A549 (cell line): Measurements from ENCODE around the gene VCL. TPM values are rescaled to one million over a fixed set of nuclear protein-coding genes. Genes with fewer than 3 reads are reported as not detected.

ENCODE experiments used
- ATAC-seq, 2 experiments: fragments of 200-7000 bp in 1 of 2; fragments of >200 bp in 1 of 2; cut with Nextera tagmentation in 1 of 2; cut with Tn5 transposase in 1 of 2; 3 replicates each; pipeline versions ENCODE4 v1.8.0 to v1.9.1; 2018 to 2020; ENCODE audit warnings: mild to moderate bottlenecking in 1 of 2, moderate library complexity in 1 of 2
- CTCF ChIA-PET: fragments of 300-600 bp; sonication (Branson Sonifier 250); formaldehyde crosslinking; extraction: SDS; loops from one replicate; lab custom pipeline; 2021; ENCODE audit warnings: antibody characterized with exemption, inconsistent platforms; lab: Yijun Ruan, JAX
- POLR2A ChIA-PET: fragments of 350-600 bp; formaldehyde crosslinking; extraction: SDS; loops from one replicate; lab custom pipeline; 2021; ENCODE audit warnings: antibody characterized with exemption, inconsistent platforms; lab: Yijun Ruan, JAX
- DNase-seq, 2 experiments: peaks; one replicate each; pipeline versions ENCODE4 v3.0.0 to v3.0.0-alpha.2; 2011 to 2016; ENCODE audit warnings: low read depth in 1 of 2, low spot score in 1 of 2
- FAIRE-seq: peaks from 2 replicates; lab custom pipeline; 2011; peaks lifted over from hg19 to GRCh38; lab: Jason Lieb, UNC
- H3K27ac ChIP-seq, 2 experiments: fragments of >200 bp; sonication (Bioruptor Twin); formaldehyde crosslinking; 3 replicates each; pipeline ENCODE4 v1.5.1; 2016 to 2017
- H3K4me1 ChIP-seq: fragments of >200 bp; sonication (Bioruptor Twin); formaldehyde crosslinking; 3 replicates; pipeline ENCODE4 v1.6.1; 2016
- H3K4me2 ChIP-seq: fragments of >200 bp; sonication (Bioruptor Twin); formaldehyde crosslinking; 3 replicates; pipeline ENCODE4 v1.6.1; 2016
- H3K4me3 ChIP-seq: fragments of >200 bp; sonication (Bioruptor Twin); formaldehyde crosslinking; 3 replicates; pipeline ENCODE4 v1.5.1; 2016
- H3K9me3 ChIP-seq: fragments of >200 bp; sonication (Bioruptor Twin); formaldehyde crosslinking; 3 replicates; pipeline ENCODE4 v1.6.1; 2016
- CBX2 ChIP-seq: fragments of 200-600 bp; sonication (generic); IDR thresholded peaks from 2 replicates; pipeline ENCODE4 v1.6.1; 2016; ENCODE audit warnings: low read depth, mild to moderate bottlenecking, borderline replicate concordance
- CHD2 ChIP-seq: fragments of 150-350 bp; IDR thresholded peaks from 2 replicates; pipeline ENCODE4 v1.6.1; 2014; ENCODE audit warnings: low read length; ENCODE audit not compliant: partially characterized antibody
- E2F6 ChIP-seq: IDR thresholded peaks from 2 replicates; pipeline ENCODE4 v1.6.1; 2012; ENCODE audit warnings: low read depth, borderline replicate concordance
- ESRRA ChIP-seq: fragments of 150-350 bp; IDR thresholded peaks from 2 replicates; pipeline ENCODE4 v1.6.1; 2014; ENCODE audit warnings: mild to moderate bottlenecking, low read length, borderline replicate concordance
- FOSB ChIP-seq: fragments of 250-450 bp; sonication (Bioruptor Pico); IDR thresholded peaks from 2 replicates; pipeline ENCODE4 v1.5.0; 2020; ENCODE audit warnings: mild to moderate bottlenecking, moderate library complexity
- HOXA7 ChIP-seq: fragments of 250-450 bp; sonication (Bioruptor Pico); IDR thresholded peaks from 2 replicates; pipeline ENCODE4 v1.5.0; 2020; ENCODE audit warnings: mild to moderate bottlenecking, moderate library complexity
- JUN ChIP-seq, 2 experiments: fragments of >200 bp; sonication (Bioruptor Twin); formaldehyde crosslinking; IDR thresholded peaks; 2 replicates in 1 of 2; 3 replicates in 1 of 2; pipeline ENCODE4 v1.6.1; 2016 to 2017
- KDM5A ChIP-seq: fragments of 200-600 bp; sonication (generic); IDR thresholded peaks from 2 replicates; pipeline ENCODE4 v1.6.1; 2016; ENCODE audit warnings: antibody characterized with exemption, mild to moderate bottlenecking
- MAX ChIP-seq: IDR thresholded peaks from 2 replicates; pipeline ENCODE4 v1.6.1; 2012
- NPAS2 ChIP-seq: fragments of 250-450 bp; sonication (Bioruptor Pico); IDR thresholded peaks from 2 replicates; pipeline ENCODE4 v1.8.0; 2022; ENCODE audit warnings: mild to moderate bottlenecking, moderate library complexity, borderline replicate concordance
- NR3C1 ChIP-seq: fragments of >200 bp; sonication (Bioruptor Twin); formaldehyde crosslinking; IDR thresholded peaks from 3 replicates; pipeline ENCODE4 v1.6.1; 2017
- POLR2AphosphoS2 ChIP-seq: conservative IDR thresholded peaks from 2 replicates; pipeline ENCODE4 v1.6.1; 2012; ENCODE audit warnings: low read length, improper control_type of control experiment, inconsistent platforms
- RCOR1 ChIP-seq: fragments of 150-350 bp; IDR thresholded peaks from 2 replicates; pipeline ENCODE4 v1.6.1; 2014; ENCODE audit warnings: antibody characterized with exemption, low read length, low read depth
- RNF2 ChIP-seq: fragments of 200-600 bp; sonication (generic); IDR thresholded peaks from 2 replicates; pipeline ENCODE4 v1.6.1; 2016; ENCODE audit warnings: low read depth, mild to moderate bottlenecking, antibody characterized with exemption, moderate library complexity, borderline replicate concordance
- SMC3 ChIP-seq: fragments of >200 bp; sonication (Bioruptor Twin); formaldehyde crosslinking; IDR thresholded peaks from 3 replicates; pipeline ENCODE4 v1.6.1; 2018; ENCODE audit warnings: inconsistent platforms
- TFCP2L1 ChIP-seq: fragments of 250-450 bp; sonication (Bioruptor Pico); IDR thresholded peaks from 2 replicates; pipeline ENCODE4 v1.5.0; 2021; ENCODE audit warnings: mild to moderate bottlenecking
- TP53 ChIP-seq: fragments of 250-450 bp; sonication (Bioruptor Pico); IDR thresholded peaks from 2 replicates; pipeline ENCODE4 v1.5.0; 2021; ENCODE audit warnings: mild to moderate bottlenecking, moderate library complexity
- ZSCAN20 ChIP-seq: fragments of 250-450 bp; sonication (Bioruptor Pico); IDR thresholded peaks from 2 replicates; pipeline ENCODE4 v1.8.0; 2022; ENCODE audit warnings: mild to moderate bottlenecking, moderate library complexity
- WGBS: methylation state at CpG from one replicate; pipeline ENCODE4 v1.1.6; 2017; ENCODE audit errors: missing lambda C conversion rate; 5-methylcytosine and 5-hydroxymethylcytosine counted together
- polyA plus RNA-seq, 4 experiments: library from polyadenylated mRNA; depleted of rRNA in 3 of 4; stranded (reverse); fragments of >200 nt; fragmentation: RNase III in 1 of 4; extraction: RNeasy Plus Mini Kit Qiagen cat#74134 plus additional on column Dnase treatment in 1 of 4; gene quantifications; 2 replicates in 3 of 4; 3 replicates in 1 of 4; pipeline ENCODE4 v1.2.3, GENCODE V29; 2011 to 2017
- TF ChIP-seq, protein P1 (sequence below): fragments of 250-450 bp; sonication (Bioruptor Pico); IDR thresholded peaks from 2 replicates; pipeline ENCODE4 v1.5.0; 2021; ENCODE audit warnings: mild to moderate bottlenecking, moderate library complexity, borderline replicate concordance

The VCL gene
- polyA plus RNA-seq, 2 of the 4 experiments (the other 2 are of a cell fraction) = 101 to 112 TPM

DNA sequence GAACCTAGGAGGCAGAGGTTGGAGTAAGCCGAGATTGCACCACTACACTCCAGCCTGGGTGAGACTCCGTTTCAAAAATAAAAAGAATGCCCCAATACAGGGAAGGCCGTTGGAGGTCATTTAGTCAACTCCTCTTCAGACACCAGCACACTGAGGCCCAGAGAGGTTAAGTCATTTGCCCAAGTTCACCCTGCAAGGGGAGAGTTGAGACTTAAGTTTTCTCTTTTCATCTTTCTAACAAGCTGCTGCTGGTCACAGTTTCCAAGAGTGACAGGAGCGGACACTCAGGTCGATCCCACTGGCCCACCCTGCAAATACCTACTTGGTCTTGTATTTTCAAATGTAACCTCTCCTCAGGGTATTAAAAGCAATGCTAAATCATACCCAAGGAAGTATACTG, 30.4 kb upstream of the VCL start (continued):
- no peak for TF ChIP-seq ESRRA
- no peak for TF ChIP-seq TP53 (CRISPR knock-in tag)
- TF ChIP-seq CBX2 = no peak
- no peak for TF ChIP-seq ZSCAN20 (CRISPR knock-in tag)
- no peak for TF ChIP-seq NR3C1
- no peak for TF ChIP-seq MAX
- TF ChIP-seq, all 56 proteins: peak for 0

DNA sequence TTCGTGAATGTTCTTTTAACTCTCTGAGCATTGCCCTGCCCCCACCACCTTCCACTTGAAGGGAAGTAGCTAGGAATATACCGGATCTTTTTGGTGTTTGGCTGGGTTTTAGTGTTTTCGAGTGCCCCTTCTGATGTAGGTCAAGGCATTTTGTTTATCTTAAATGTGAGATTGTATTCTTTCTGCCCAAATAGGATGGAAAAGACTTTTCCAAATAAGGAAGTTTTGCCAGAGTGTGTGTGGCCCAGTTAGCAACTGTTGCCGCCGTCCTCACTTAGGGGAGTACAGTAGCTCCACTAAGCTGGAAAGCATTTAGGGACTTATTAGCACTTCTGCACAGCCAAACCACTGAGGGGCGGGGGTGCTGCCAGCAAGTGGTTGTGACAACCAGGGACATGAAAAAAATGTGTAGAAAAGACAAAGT, 29.8 kb upstream of the VCL start:
- 64% methylated on average over 6 of the region's 6 CpGs for WGBS
- Histone ChIP-seq H3K27ac (peak overlapping the region; percentile 91 to 94), H3K9me3 (no peaks in the 10 kb centered on the region), H3K4me1 (peaks cover 35% of the 10 kb centered on the region), H3K4me3 (no peak overlapping the region), H3K4me2 (peak overlapping the region; percentile 5; the same call in 1 of the 3 replicates)
- peak in 1 of 2 experiments; percentile 29 for DNase-seq
- ChIA-PET POLR2A (interaction anchor here (1.0 kb wide), 1 partner anchor 31 kb away, joined by 3 read pairs; no protein-coding TSS in a partner anchor), CTCF (interaction anchor here (0.7 to 5.3 kb wide), 7 partner anchors 11 to 113 kb away, joined by 3 to 22 read pairs (median 7); no protein-coding TSS in a partner anchor)
- TF ChIP-seq SMC3 (no peak), FOSB (CRISPR knock-in tag) (no peak), E2F6 (no peak)
- TF ChIP-seq, protein P1, sequence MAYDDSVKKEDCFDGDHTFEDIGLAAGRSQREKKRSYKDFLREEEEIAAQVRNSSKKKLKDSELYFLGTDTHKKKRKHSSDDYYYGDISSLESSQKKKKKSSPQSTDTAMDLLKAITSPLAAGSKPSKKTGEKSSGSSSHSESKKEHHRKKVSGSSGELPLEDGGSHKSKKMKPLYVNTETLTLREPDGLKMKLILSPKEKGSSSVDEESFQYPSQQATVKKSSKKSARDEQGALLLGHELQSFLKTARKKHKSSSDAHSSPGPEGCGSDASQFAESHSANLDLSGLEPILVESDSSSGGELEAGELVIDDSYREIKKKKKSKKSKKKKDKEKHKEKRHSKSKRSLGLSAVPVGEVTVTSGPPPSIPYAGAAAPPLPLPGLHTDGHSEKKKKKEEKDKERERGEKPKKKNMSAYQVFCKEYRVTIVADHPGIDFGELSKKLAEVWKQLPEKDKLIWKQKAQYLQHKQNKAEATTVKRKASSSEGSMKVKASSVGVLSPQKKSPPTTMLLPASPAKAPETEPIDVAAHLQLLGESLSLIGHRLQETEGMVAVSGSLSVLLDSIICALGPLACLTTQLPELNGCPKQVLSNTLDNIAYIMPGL (CRISPR knock-in tag) = no peak
- FAIRE-seq = no peak
- ATAC-seq = no peak

- FAIRE-seq (no peak), ATAC-seq (no peak), DNase-seq (no peak)
- H3K4me2 ChIP-seq = no peak overlapping the region
- H3K4me3 ChIP-seq = no peak overlapping the region
- 83% methylated on average over 5 of the region's 5 CpGs for WGBS
- POLR2A ChIA-PET = interaction anchor here (1.0 kb wide), 1 partner anchor 30 kb away, joined by 3 read pairs; no protein-coding TSS in a partner anchor
- no peak for TF ChIP-seq NPAS2 (CRISPR knock-in tag)
- TF ChIP-seq MAX = no peak
- TF ChIP-seq KDM5A = no peak
- no peak for TF ChIP-seq JUN (IDR thresholded peaks at IDR 0.05)
- no peak for TF ChIP-seq POLR2AphosphoS2
- TF ChIP-seq HOXA7 (CRISPR knock-in tag) = no peak
- TF ChIP-seq RNF2 = no peak
- no peaks in the 10 kb centered on the region for H3K9me3 ChIP-seq
- H3K27ac ChIP-seq = peak overlapping the region in 1 of 2 experiments; percentile 27; a peak in 2 of 6 replicates
- peaks cover 35% of the 10 kb centered on the region for H3K4me1 ChIP-seq
- CTCF ChIA-PET = interaction anchor here (0.7 to 5.3 kb wide), 3 partner anchors 11 to 134 kb away, joined by 3 to 22 read pairs (median 3); no protein-coding TSS in a partner anchor
Observed at GRCh38 chr10:73969224-73969841, 28.6 kb upstream of the VCL start.

- Histone ChIP-seq H3K27ac (no peak overlapping the region), H3K4me3 (no peak overlapping the region), H3K4me1 (peaks cover 24% of the 10 kb centered on the region), H3K4me2 (no peak overlapping the region), H3K9me3 (0 out of 3 replicates have a peak, but pooled peaks cover 2% of the 10 kb centered on the region)
- no peak for DNase-seq
- ChIA-PET CTCF (interaction anchor here (0.7 kb wide), 1 partner anchor 30 kb away, joined by 4 read pairs; no protein-coding TSS in a partner anchor), POLR2A (no interaction called here)
- no peak for FAIRE-seq
- WGBS = 68% methylated on average over 2 of the region's 2 CpGs
- ATAC-seq = no peak
- TF ChIP-seq RCOR1 (no peak), TFCP2L1 (CRISPR knock-in tag) (no peak), NPAS2 (CRISPR knock-in tag) (no peak), CHD2 (no peak)
Observed at GRCh38 chr10:73970845-73971244, 27.1 kb upstream of the VCL start.
